OCI-LY7 (cell line): ENCODE data around the gene WDR31. TPM values are rescaled to one million over a fixed set of nuclear protein-coding genes. Genes with fewer than 3 reads are reported as not detected.

Experiments
- BruUV-seq: library from RNA; stranded (reverse); fragments of 400-500 nt; replicated peaks from 2 replicates; lab custom pipeline; 2021; lab: Mats Ljungman, UMichigan
- CTCF ChIA-PET: fragments of 300-600 bp; sonication (Branson Sonifier 250); formaldehyde crosslinking; loops from one replicate; lab custom pipeline; 2022; ENCODE audit warnings: antibody characterized with exemption; ENCODE audit not compliant: unreplicated experiment; lab: Charles Lee
- POLR2A ChIA-PET: fragments of 300-600 bp; sonication (Branson Sonifier 250); formaldehyde crosslinking; loops from one replicate; lab custom pipeline; 2022; ENCODE audit warnings: antibody characterized with exemption; lab: Charles Lee
- DNase-seq: peaks from one replicate; pipeline ENCODE4 v3.0.0-alpha.2; 2015; ENCODE audit warnings: low spot score
- H2AFZ ChIP-seq: fragments of 200-600 bp; sonication (generic), shearing (Covaris generic); 2 replicates; pipeline ENCODE4 v1.6.1; 2014; ENCODE audit warnings: mild to moderate bottlenecking, antibody characterized with exemption, low read length, moderate library complexity
- H3K27ac ChIP-seq: fragments of 200-600 bp; sonication (generic); 2 replicates; pipeline ENCODE4 v1.5.1; 2014; ENCODE audit warnings: mixed run types, low read depth, mild to moderate bottlenecking, moderate library complexity, low read length, inconsistent platforms; ENCODE audit not compliant: poor library complexity, severe bottlenecking
- H3K36me3 ChIP-seq: fragments of 200-600 bp; sonication (generic); 2 replicates; pipeline ENCODE4 v1.6.1; 2014; ENCODE audit warnings: mild to moderate bottlenecking, antibody characterized with exemption, low read length, moderate library complexity, mixed read lengths; ENCODE audit not compliant: insufficient read depth
- H3K4me1 ChIP-seq: fragments of 200-600 bp; sonication (generic); 2 replicates; pipeline ENCODE4 v1.5.1; 2014; ENCODE audit warnings: mild to moderate bottlenecking, low read length; ENCODE audit not compliant: insufficient read depth, poor library complexity, severe bottlenecking
- H3K4me2 ChIP-seq: fragments of 200-600 bp; sonication (generic); 2 replicates; pipeline ENCODE4 v1.6.1; 2014; ENCODE audit warnings: mild to moderate bottlenecking, low read length
- H3K4me3 ChIP-seq: fragments of 200-600 bp; sonication (generic); 2 replicates; pipeline ENCODE4 v1.5.1; 2014; ENCODE audit warnings: mild to moderate bottlenecking, low read depth, low read length; ENCODE audit not compliant: poor library complexity, severe bottlenecking
- H3K79me2 ChIP-seq: fragments of 200-600 bp; sonication (generic); 2 replicates; pipeline ENCODE4 v1.6.1; 2016; ENCODE audit warnings: low read depth, mild to moderate bottlenecking, low read length, moderate library complexity, mixed read lengths; ENCODE audit not compliant: insufficient read depth
- H3K9me2 ChIP-seq: fragments of 200-600 bp; sonication (generic); 2 replicates; pipeline ENCODE4 v1.6.1; 2016; ENCODE audit warnings: mild to moderate bottlenecking, low read length, mixed read lengths; ENCODE audit not compliant: insufficient read depth
- H3K9me3 ChIP-seq: fragments of 200-600 bp; sonication (generic); 2 replicates; pipeline ENCODE4 v1.6.1; 2014; ENCODE audit warnings: mild to moderate bottlenecking, mixed run types, low read length, mixed read lengths
- H4K20me1 ChIP-seq: fragments of 200-600 bp; sonication (generic); 2 replicates; pipeline ENCODE4 v1.6.1; 2014; ENCODE audit warnings: mild to moderate bottlenecking, antibody characterized with exemption, low read length, moderate library complexity, mixed read lengths; ENCODE audit not compliant: insufficient read depth
- CTCF ChIP-seq: fragments of 200-600 bp; sonication (generic); conservative IDR thresholded peaks from 2 replicates; pipeline ENCODE4 v1.5.1; 2014; ENCODE audit warnings: mild to moderate bottlenecking, antibody characterized with exemption, low read length, moderate library complexity, mixed read lengths
- EZH2phosphoT487 ChIP-seq: fragments of 200-600 bp; sonication (generic); IDR thresholded peaks from 2 replicates; pipeline ENCODE4 v1.6.1; 2018; ENCODE audit warnings: low read depth, borderline replicate concordance, mild to moderate bottlenecking, mixed run types, antibody characterized with exemption, low read length, moderate library complexity, mixed read lengths
- intact Hi-C: fragments of 100-400 bp; cut with micrococcal nuclease; formaldehyde crosslinking; loops from one replicate; pipeline ENCODE4 v1.10.0; 2022; ENCODE audit not compliant: unreplicated experiment
- total RNA-seq, 2 experiments: library from RNA; depleted of rRNA in 1 of 2; stranded (reverse); fragments of >200 nt in 1 of 2; shearing (Covaris generic) in 1 of 2; gene quantifications; 2 replicates each; pipeline ENCODE4 v1.2.3, GENCODE V29; 2014 to 2022

WDR31 gene
- total RNA-seq, 2 experiments from 2014 or later: 0.19 to 1.4 TPM

- TF ChIP-seq EZH2phosphoT487 (no peak), CTCF (no peak)
- no TSS peak for BruUV-seq
- H3K4me1 ChIP-seq: no peaks in the 10 kb centered on the region
- ChIA-PET POLR2A (interaction anchor here (1.0 kb wide), 1 partner anchor 88 kb away, joined by 3 read pairs; no protein-coding TSS in a partner anchor), CTCF (no interaction called here)
- H4K20me1 ChIP-seq: no peaks in the 10 kb centered on the region
- intact Hi-C loops: no loop called here
- no peak overlapping the region for H2AFZ ChIP-seq
- no peaks in the 10 kb centered on the region for H3K36me3 ChIP-seq
- H3K4me2 ChIP-seq: no peak overlapping the region
- H3K27ac ChIP-seq: no peak overlapping the region
- H3K79me2 ChIP-seq: no peaks in the 10 kb centered on the region
- no peaks in the 10 kb centered on the region for H3K9me2 ChIP-seq
- no peaks in the 10 kb centered on the region for H3K9me3 ChIP-seq
- no peak overlapping the region for H3K4me3 ChIP-seq
- DNase-seq: no peak
Measured at GRCh38 chr9:113317777-113318176, 22.3 kb downstream of the WDR31 start.

GRCh38 chr9:113316030-113316429 is 24.0 kb downstream of the WDR31 start:
- no peak overlapping the region for H2AFZ ChIP-seq
- ChIA-PET CTCF (no interaction called here), POLR2A (interaction anchor here (0.7 kb wide), 1 partner anchor 1214 kb away, joined by 3 read pairs; no protein-coding TSS in a partner anchor)
- H3K4me3 ChIP-seq: no peak overlapping the region
- intact Hi-C loops: no loop called here
- BruUV-seq: no TSS peak
- no peak overlapping the region for H3K4me2 ChIP-seq
- H3K79me2 ChIP-seq: no peaks in the 10 kb centered on the region
- DNase-seq: no peak
- no peaks in the 10 kb centered on the region for H3K9me2 ChIP-seq
- no peaks in the 10 kb centered on the region for H3K4me1 ChIP-seq
- no peaks in the 10 kb centered on the region for H3K9me3 ChIP-seq
- TF ChIP-seq EZH2phosphoT487: no peak
- TF ChIP-seq CTCF: no peak
- H3K27ac ChIP-seq: no peak overlapping the region
- no peaks in the 10 kb centered on the region for H3K36me3 ChIP-seq
- H4K20me1 ChIP-seq: no peaks in the 10 kb centered on the region

GRCh38 chr9:113315231-113315630 is 24.8 kb downstream of the WDR31 start:
- H3K4me1 ChIP-seq: no peaks in the 10 kb centered on the region
- CTCF ChIA-PET: no interaction called here

More at GRCh38 chr9:113315231-113315630, 24.8 kb downstream of the WDR31 start:
- no peak for TF ChIP-seq CTCF
- TF ChIP-seq EZH2phosphoT487: no peak
- Histone ChIP-seq H2AFZ (no peak overlapping the region), H3K9me2 (no peaks in the 10 kb centered on the region), H3K4me3 (no peak overlapping the region), H4K20me1 (no peaks in the 10 kb centered on the region), H3K79me2 (no peaks in the 10 kb centered on the region), H3K9me3 (no peaks in the 10 kb centered on the region), H3K27ac (no peak overlapping the region), H3K4me2 (no peak overlapping the region), H3K36me3 (no peaks in the 10 kb centered on the region)
- POLR2A ChIA-PET: interaction anchor here (0.7 kb wide), 1 partner anchor 261 kb away, joined by 3 read pairs; no protein-coding TSS in a partner anchor
- intact Hi-C loops: no loop called here
- no TSS peak for BruUV-seq
- no peak for DNase-seq
